Mucosa of stomach (tissue), 1 donor: Measurements from ENCODE around the gene MT4.

Experiments
- H3K27me3 ChIP-seq: one replicate; pipeline ENCODE4 v1.7.0; 2013; ENCODE audit warnings: mild to moderate bottlenecking, low read length; ENCODE audit not compliant: control insufficient read depth, insufficient read depth
- H3K36me3 ChIP-seq: one replicate; pipeline ENCODE4 v1.7.0; 2013; ENCODE audit warnings: low read length; ENCODE audit not compliant: control insufficient read depth, insufficient read depth
- H3K4me1 ChIP-seq: one replicate; pipeline ENCODE4 v1.7.0; 2013; ENCODE audit warnings: mild to moderate bottlenecking, low read length; ENCODE audit not compliant: control insufficient read depth, insufficient read depth
- H3K4me3 ChIP-seq: one replicate; pipeline ENCODE4 v1.7.0; 2013; ENCODE audit warnings: low read length
- H3K9ac ChIP-seq: one replicate; pipeline ENCODE4 v1.7.0; 2013; ENCODE audit warnings: mild to moderate bottlenecking, low read length, moderate library complexity
- H3K9me3 ChIP-seq: one replicate; pipeline ENCODE4 v1.7.0; 2013; ENCODE audit warnings: mild to moderate bottlenecking, low read length, moderate library complexity; ENCODE audit not compliant: control insufficient read depth
- donor health status: Pancreatic carcinoma.

The MT4 gene

GRCh38 chr16:56591377-56592060 lies 26.6 kb downstream of the MT4 start:
- Histone ChIP-seq H3K9ac (no peak overlapping the region), H3K4me3 (no peak overlapping the region), H3K27me3 (peaks cover 27% of the 10 kb centered on the region), H3K4me1 (peaks cover 9% of the 10 kb centered on the region), H3K36me3 (no peaks in the 10 kb centered on the region), H3K9me3 (no peaks in the 10 kb centered on the region)

GRCh38 chr16:56593573-56594291 lies 28.9 kb downstream of the MT4 start:
- no peaks in the 10 kb centered on the region for H3K36me3 ChIP-seq
- peaks cover 9% of the 10 kb centered on the region for H3K4me1 ChIP-seq
- no peak overlapping the region for H3K4me3 ChIP-seq
- H3K9ac ChIP-seq: no peak overlapping the region
- peaks cover 20% of the 10 kb centered on the region for H3K27me3 ChIP-seq
- H3K9me3 ChIP-seq: no peaks in the 10 kb centered on the region

DNA sequence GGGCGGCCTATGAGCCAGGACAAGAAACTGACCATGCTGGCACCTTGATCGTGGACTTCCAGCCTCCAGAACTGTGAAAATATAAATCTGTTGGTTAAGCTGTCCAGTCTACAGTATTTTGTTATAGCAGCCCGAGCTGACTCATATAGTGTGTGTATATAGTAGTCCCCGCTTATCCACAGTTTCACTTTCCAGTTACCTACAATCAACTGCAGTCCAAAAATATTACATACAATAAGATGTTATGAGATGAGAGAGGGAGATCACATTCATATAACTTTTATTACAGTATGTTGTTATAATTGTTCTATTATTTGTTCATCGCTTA lies 29.4 kb downstream of the MT4 start:
- Histone ChIP-seq H3K36me3 (no peaks in the 10 kb centered on the region), H3K4me3 (no peak overlapping the region), H3K9ac (no peak overlapping the region), H3K9me3 (no peaks in the 10 kb centered on the region), H3K4me1 (peaks cover 7% of the 10 kb centered on the region), H3K27me3 (peaks cover 15% of the 10 kb centered on the region)

- no peaks in the 10 kb centered on the region for H3K36me3 ChIP-seq
- H3K27me3 ChIP-seq: no peaks in the 10 kb centered on the region
- H3K4me1 ChIP-seq: no peaks in the 10 kb centered on the region
- no peak overlapping the region for H3K9ac ChIP-seq
- H3K9me3 ChIP-seq: no peaks in the 10 kb centered on the region
- no peak overlapping the region for H3K4me3 ChIP-seq
Observed at GRCh38 chr16:56600398-56600999, 35.6 kb downstream of the MT4 start.

DNA sequence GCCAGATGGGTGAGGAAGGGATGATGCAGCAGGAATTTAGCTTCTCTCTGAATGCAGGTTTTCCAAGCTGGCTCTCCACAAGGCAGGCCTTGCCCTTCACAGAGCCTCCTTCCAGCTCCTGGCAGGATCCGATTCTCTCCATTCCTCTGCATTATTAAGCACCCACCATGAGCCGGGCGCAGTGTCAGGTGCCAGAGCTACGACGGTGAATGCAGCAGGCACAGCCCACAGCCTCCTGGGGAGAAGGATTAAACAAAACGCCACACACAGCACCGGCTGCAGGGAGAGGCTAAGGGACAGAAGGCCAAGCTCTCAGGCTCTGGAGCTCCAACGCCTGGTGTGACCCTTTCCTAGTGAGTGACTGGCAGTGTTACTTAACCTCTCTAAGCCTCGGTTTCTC lies 36.5 kb downstream of the MT4 start:
- no peak overlapping the region for H3K4me3 ChIP-seq
- H3K9ac ChIP-seq: no peak overlapping the region
- no peaks in the 10 kb centered on the region for H3K36me3 ChIP-seq

GRCh38 chr16:56603589-56603988 lies 38.7 kb downstream of the MT4 start:
- H3K4me3 ChIP-seq: no peak overlapping the region
- no peak overlapping the region for H3K9ac ChIP-seq
- H3K9me3 ChIP-seq: no peaks in the 10 kb centered on the region
- H3K4me1 ChIP-seq: peaks cover 15% of the 10 kb centered on the region
- H3K27me3 ChIP-seq: no peaks in the 10 kb centered on the region
- no peaks in the 10 kb centered on the region for H3K36me3 ChIP-seq

More for the DNA sequence above, 36.5 kb downstream of the MT4 start:
- no peaks in the 10 kb centered on the region for H3K27me3 ChIP-seq
- H3K4me1 ChIP-seq: no peaks in the 10 kb centered on the region
- no peaks in the 10 kb centered on the region for H3K9me3 ChIP-seq

DNA sequence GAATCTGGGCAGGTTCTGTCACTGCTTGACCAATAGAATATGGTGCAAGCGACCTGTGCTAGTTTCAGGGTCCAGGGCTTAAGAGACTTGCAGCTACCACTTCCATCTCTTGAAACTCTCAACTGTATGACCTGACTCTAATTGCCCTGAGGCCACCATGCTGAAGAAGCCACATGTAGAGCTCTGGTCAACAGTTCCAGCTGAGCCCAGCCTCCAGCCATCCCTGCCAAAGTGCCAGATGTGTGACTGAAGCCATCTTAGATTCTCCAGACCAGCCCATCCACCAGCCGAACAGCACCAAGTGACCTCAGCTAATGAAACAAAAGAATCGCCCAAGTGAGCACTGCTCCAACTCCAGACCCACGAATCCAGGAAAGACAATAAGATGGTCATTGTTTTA lies 40.1 kb downstream of the MT4 start:
- no peak overlapping the region for H3K4me3 ChIP-seq
- H3K27me3 ChIP-seq: no peaks in the 10 kb centered on the region
- peaks cover 16% of the 10 kb centered on the region for H3K4me1 ChIP-seq
- no peak overlapping the region for H3K9ac ChIP-seq
- H3K36me3 ChIP-seq: no peaks in the 10 kb centered on the region
- no peaks in the 10 kb centered on the region for H3K9me3 ChIP-seq

GRCh38 chr16:56605475-56605874 lies 40.6 kb downstream of the MT4 start:
- Histone ChIP-seq H3K4me3 (no peak overlapping the region), H3K9me3 (no peaks in the 10 kb centered on the region), H3K4me1 (peaks cover 21% of the 10 kb centered on the region), H3K36me3 (no peaks in the 10 kb centered on the region), H3K27me3 (no peaks in the 10 kb centered on the region), H3K9ac (no peak overlapping the region)

DNA sequence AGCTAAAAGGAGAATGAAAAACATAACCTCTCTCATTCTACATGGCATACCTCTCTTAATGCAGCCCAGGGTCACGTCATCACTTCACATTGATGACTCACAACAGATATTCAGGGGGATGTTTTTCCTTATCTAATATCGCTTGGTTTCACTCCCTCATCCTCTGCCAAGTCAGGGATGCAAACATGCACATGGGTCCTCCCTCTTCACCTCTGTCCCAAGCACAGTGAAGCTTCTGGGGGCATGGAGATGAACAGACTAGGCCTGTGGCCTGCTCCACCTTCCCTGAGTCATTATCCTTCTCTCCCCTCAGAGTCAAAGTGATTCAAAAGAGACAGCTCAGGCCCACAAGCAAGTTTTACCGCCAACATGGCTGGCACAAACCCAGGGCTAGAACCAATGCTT lies 41.2 kb downstream of the MT4 start:
- peaks cover 27% of the 10 kb centered on the region for H3K4me1 ChIP-seq
- no peaks in the 10 kb centered on the region for H3K36me3 ChIP-seq
- no peak overlapping the region for H3K4me3 ChIP-seq
- no peaks in the 10 kb centered on the region for H3K9me3 ChIP-seq
- H3K9ac ChIP-seq: no peak overlapping the region
- no peaks in the 10 kb centered on the region for H3K27me3 ChIP-seq

GRCh38 chr16:56606476-56607108 lies 41.7 kb downstream of the MT4 start:
- peaks cover 32% of the 10 kb centered on the region for H3K4me1 ChIP-seq
- no peaks in the 10 kb centered on the region for H3K36me3 ChIP-seq
- H3K4me3 ChIP-seq: no peak overlapping the region
- no peak overlapping the region for H3K9ac ChIP-seq
- no peaks in the 10 kb centered on the region for H3K27me3 ChIP-seq
- no peaks in the 10 kb centered on the region for H3K9me3 ChIP-seq

- Histone ChIP-seq H3K27me3 (no peaks in the 10 kb centered on the region), H3K9me3 (no peaks in the 10 kb centered on the region), H3K4me1 (peaks cover 33% of the 10 kb centered on the region), H3K36me3 (no peaks in the 10 kb centered on the region), H3K4me3 (no peak overlapping the region), H3K9ac (peak overlapping the region; percentile 11)
Observed at GRCh38 chr16:56607109-56607618, 42.3 kb downstream of the MT4 start.

DNA sequence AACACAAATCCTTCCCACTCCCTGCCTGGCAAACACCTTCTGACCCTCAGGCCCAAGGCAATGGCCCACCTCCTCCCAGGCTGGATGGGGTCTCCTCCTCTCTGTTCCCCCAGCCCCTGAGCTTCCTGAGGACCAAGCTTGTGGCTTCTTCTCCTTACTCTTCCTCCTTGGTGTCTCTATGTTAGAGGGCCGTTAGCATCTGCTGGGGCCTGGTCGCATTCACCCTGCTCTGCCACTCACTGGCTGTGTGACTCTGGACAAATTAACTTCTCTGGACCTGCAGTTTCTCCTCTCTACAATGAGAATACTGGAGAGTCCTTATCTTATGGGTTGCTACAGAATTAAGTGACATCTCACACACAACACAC lies 42.8 kb downstream of the MT4 start:
- peak overlapping the region; percentile 11 for H3K9ac ChIP-seq
- H3K27me3 ChIP-seq: no peaks in the 10 kb centered on the region
- H3K4me3 ChIP-seq: peak overlapping the region; percentile 34
- H3K9me3 ChIP-seq: no peaks in the 10 kb centered on the region
- no peaks in the 10 kb centered on the region for H3K36me3 ChIP-seq
- H3K4me1 ChIP-seq: peaks cover 33% of the 10 kb centered on the region
